PC-9 (cell line): ENCODE measurements around the gene XRCC4.

Experiments used
- EZH2 ChIP-seq: fragments of 200-600 bp; sonication (generic); IDR thresholded peaks from 2 replicates; pipeline ENCODE4 v1.8.0; 2017; ENCODE audit warnings: antibody characterized with exemption, low read depth
- TF ChIP-seq, protein P1 (sequence below): fragments of 200-600 bp; sonication (generic); conservative IDR thresholded peaks from 2 replicates; pipeline ENCODE4 v1.6.1; 2017; ENCODE audit warnings: mixed run types, antibody characterized with exemption, mild to moderate bottlenecking, moderate library complexity

DNA sequence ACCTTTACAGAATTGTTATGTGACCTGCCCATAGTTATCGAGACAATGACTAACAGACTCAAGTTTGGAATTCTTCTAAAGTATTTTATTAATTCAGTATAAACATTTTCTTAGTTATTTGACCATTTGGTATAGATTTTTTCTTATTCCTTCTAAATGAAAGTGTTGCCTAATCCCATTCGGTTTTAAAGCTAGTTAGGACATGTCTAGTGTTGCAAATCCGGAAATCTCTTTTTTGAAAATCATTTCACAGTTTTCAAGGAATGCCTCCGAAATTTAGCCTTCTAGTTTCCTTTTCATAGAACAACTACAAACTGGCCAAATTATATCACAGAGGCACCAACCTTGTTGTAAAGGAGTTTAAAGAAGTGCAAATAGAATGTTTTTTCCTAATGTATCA lies 171.8 kb downstream of the XRCC4 start:
- TF ChIP-seq, protein P1, sequence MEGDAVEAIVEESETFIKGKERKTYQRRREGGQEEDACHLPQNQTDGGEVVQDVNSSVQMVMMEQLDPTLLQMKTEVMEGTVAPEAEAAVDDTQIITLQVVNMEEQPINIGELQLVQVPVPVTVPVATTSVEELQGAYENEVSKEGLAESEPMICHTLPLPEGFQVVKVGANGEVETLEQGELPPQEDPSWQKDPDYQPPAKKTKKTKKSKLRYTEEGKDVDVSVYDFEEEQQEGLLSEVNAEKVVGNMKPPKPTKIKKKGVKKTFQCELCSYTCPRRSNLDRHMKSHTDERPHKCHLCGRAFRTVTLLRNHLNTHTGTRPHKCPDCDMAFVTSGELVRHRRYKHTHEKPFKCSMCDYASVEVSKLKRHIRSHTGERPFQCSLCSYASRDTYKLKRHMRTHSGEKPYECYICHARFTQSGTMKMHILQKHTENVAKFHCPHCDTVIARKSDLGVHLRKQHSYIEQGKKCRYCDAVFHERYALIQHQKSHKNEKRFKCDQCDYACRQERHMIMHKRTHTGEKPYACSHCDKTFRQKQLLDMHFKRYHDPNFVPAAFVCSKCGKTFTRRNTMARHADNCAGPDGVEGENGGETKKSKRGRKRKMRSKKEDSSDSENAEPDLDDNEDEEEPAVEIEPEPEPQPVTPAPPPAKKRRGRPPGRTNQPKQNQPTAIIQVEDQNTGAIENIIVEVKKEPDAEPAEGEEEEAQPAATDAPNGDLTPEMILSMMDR: no peak
- no peak for TF ChIP-seq EZH2
